Retina (tissue), 1 donor: ENCODE data around the gene LFNG.

ENCODE experiments used
- DNase-seq: peaks from one replicate; pipeline ENCODE4 v3.0.0-alpha.2; 2016

LFNG gene

GRCh38 chr7:2575733-2576340 lies 56.3 kb downstream of the LFNG start:
- no peak for DNase-seq

GRCh38 chr7:2576742-2577491 lies 57.3 kb downstream of the LFNG start:
- DNase-seq: no peak
